DOHH2 (cell line): Measurements from ENCODE around the gene ABLIM2.

Experiments used
- H3F3A ChIP-seq: fragments of 200-600 bp; sonication (generic), shearing (Covaris generic); 2 replicates; pipeline ENCODE4 v1.6.0; 2016; ENCODE audit warnings: antibody characterized with exemption, mild to moderate bottlenecking; ENCODE audit not compliant: control insufficient read depth, insufficient read depth
- H3K27ac ChIP-seq: fragments of 200-600 bp; sonication (generic); 2 replicates; pipeline ENCODE4 v1.5.1; 2014; ENCODE audit warnings: low read depth, mild to moderate bottlenecking, low read length, moderate library complexity
- H3K27me3 ChIP-seq: fragments of 200-600 bp; sonication (generic); 2 replicates; pipeline ENCODE4 v1.6.1; 2014; ENCODE audit warnings: mild to moderate bottlenecking, low read length, mixed read lengths; ENCODE audit not compliant: control insufficient read depth
- H3K36me3 ChIP-seq: fragments of 200-600 bp; sonication (generic); 2 replicates; pipeline ENCODE4 v1.6.1; 2014; ENCODE audit warnings: mild to moderate bottlenecking, low read length, moderate library complexity, mixed read lengths; ENCODE audit not compliant: control insufficient read depth
- H3K4me1 ChIP-seq: fragments of 200-600 bp; sonication (generic); 2 replicates; pipeline ENCODE4 v1.6.1; 2014; ENCODE audit warnings: mild to moderate bottlenecking, low read length, mixed read lengths; ENCODE audit not compliant: control insufficient read depth
- H3K4me2 ChIP-seq: fragments of 200-600 bp; sonication (generic); 2 replicates; pipeline ENCODE4 v1.6.0; 2014; ENCODE audit warnings: mild to moderate bottlenecking, low read length, moderate library complexity
- H3K4me3 ChIP-seq: fragments of 200-600 bp; sonication (generic); 2 replicates; pipeline ENCODE4 v1.5.1; 2014; ENCODE audit warnings: mild to moderate bottlenecking, low read length, mixed read lengths
- H3K79me2 ChIP-seq: fragments of 200-600 bp; sonication (generic); 2 replicates; pipeline ENCODE4 v1.6.1; 2014; ENCODE audit warnings: mild to moderate bottlenecking, low read length, mixed read lengths; ENCODE audit not compliant: control insufficient read depth
- H3K9me2 ChIP-seq: fragments of 200-600 bp; sonication (generic); replicated peaks from 2 replicates; pipeline ENCODE4 v1.6.1; 2014; ENCODE audit warnings: mild to moderate bottlenecking, low read length, mixed read lengths; ENCODE audit not compliant: control insufficient read depth
- H3K9me3 ChIP-seq: fragments of 200-600 bp; sonication (generic); 2 replicates; pipeline ENCODE4 v1.6.1; 2014; ENCODE audit warnings: antibody characterized with exemption, low read length, mixed read lengths; ENCODE audit not compliant: control insufficient read depth, insufficient read depth
- H4K20me1 ChIP-seq: fragments of 200-600 bp; sonication (generic); 2 replicates; pipeline ENCODE4 v1.6.0; 2014; ENCODE audit warnings: low read depth, mild to moderate bottlenecking, antibody characterized with exemption, low read length, moderate library complexity; ENCODE audit not compliant: control insufficient read depth, insufficient read depth
- EZH2phosphoT487 ChIP-seq: fragments of 200-600 bp; sonication (generic); IDR thresholded peaks from 2 replicates; pipeline ENCODE4 v1.6.1; 2017; ENCODE audit warnings: borderline replicate concordance, mild to moderate bottlenecking, antibody characterized with exemption, low read length, moderate library complexity, mixed read lengths
- TF ChIP-seq, protein P1 (sequence below): fragments of 200-600 bp; sonication (generic); IDR thresholded peaks from one replicate; pipeline ENCODE4 v1.5.1; 2014; ENCODE audit warnings: antibody characterized with exemption, mild to moderate bottlenecking, low read depth, low read length; ENCODE audit not compliant: poor library complexity, severe bottlenecking

Gene ABLIM2

DNA sequence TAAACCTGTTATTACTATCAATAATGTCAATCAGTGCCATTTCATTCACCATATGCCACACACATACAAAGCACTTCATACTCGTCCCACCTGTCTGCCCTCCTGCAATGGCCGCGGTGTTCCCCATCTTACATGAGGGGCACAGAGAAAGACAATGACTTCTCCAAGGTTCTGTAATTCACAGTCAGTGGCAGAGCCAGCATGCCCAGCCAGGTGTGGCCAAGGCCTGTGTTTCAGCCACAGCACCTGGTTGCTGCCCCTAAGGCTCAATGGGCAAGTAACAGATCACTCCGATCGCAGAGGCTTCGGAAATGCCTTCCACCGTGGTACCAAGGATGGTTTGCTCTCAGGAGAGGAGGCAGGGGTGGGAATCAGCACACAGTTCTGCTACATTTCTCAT lies 229.9 kb downstream of the ABLIM2 start:
- no peaks in the 10 kb centered on the region for H3F3A ChIP-seq
- H3K9me3 ChIP-seq: no peaks in the 10 kb centered on the region
- no peaks in the 10 kb centered on the region for H3K36me3 ChIP-seq
- H3K4me1 ChIP-seq: no peaks in the 10 kb centered on the region
- no peak overlapping the region for H3K27ac ChIP-seq
- no peaks in the 10 kb centered on the region; the same call in 1 of the 2 replicates for H3K27me3 ChIP-seq
- H3K79me2 ChIP-seq: no peaks in the 10 kb centered on the region
- TF ChIP-seq, protein P1, sequence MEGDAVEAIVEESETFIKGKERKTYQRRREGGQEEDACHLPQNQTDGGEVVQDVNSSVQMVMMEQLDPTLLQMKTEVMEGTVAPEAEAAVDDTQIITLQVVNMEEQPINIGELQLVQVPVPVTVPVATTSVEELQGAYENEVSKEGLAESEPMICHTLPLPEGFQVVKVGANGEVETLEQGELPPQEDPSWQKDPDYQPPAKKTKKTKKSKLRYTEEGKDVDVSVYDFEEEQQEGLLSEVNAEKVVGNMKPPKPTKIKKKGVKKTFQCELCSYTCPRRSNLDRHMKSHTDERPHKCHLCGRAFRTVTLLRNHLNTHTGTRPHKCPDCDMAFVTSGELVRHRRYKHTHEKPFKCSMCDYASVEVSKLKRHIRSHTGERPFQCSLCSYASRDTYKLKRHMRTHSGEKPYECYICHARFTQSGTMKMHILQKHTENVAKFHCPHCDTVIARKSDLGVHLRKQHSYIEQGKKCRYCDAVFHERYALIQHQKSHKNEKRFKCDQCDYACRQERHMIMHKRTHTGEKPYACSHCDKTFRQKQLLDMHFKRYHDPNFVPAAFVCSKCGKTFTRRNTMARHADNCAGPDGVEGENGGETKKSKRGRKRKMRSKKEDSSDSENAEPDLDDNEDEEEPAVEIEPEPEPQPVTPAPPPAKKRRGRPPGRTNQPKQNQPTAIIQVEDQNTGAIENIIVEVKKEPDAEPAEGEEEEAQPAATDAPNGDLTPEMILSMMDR: no peak
- no peaks in the 10 kb centered on the region for H3K9me2 ChIP-seq
- H3K4me3 ChIP-seq: no peak overlapping the region
- no peaks in the 10 kb centered on the region for H4K20me1 ChIP-seq
- no peak overlapping the region for H3K4me2 ChIP-seq

DNA sequence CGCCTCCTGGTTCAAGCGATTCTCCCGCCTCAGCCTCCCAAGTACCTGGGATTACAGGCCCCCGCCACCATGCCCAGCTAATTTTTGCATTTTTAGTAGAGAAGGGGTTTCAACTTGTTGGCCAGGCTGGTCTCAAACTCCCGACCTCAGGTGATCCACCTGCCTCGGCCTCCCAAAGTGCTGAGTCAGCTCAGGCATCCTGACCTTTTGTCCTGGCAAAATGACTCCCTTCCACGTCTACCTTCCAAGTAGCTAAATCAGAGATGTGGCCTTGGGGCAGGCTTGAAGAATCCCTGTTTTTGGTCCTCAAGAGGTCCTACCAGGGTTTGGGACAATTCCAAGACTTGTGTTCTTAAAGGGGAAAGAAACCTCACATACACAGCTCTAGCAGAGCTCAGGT lies 231.8 kb downstream of the ABLIM2 start:
- Histone ChIP-seq H3K4me3 (no peak overlapping the region), H3K79me2 (no peaks in the 10 kb centered on the region), H3K4me1 (no peaks in the 10 kb centered on the region), H3K27me3 (no peaks in the 10 kb centered on the region), H3K4me2 (no peak overlapping the region), H3K27ac (no peak overlapping the region), H3K9me2 (no peaks in the 10 kb centered on the region), H3K9me3 (no peaks in the 10 kb centered on the region), H3K36me3 (no peaks in the 10 kb centered on the region), H3F3A (no peaks in the 10 kb centered on the region), H4K20me1 (no peaks in the 10 kb centered on the region)
- TF ChIP-seq EZH2phosphoT487: no peak
- TF ChIP-seq, protein P1: no peak

DNA sequence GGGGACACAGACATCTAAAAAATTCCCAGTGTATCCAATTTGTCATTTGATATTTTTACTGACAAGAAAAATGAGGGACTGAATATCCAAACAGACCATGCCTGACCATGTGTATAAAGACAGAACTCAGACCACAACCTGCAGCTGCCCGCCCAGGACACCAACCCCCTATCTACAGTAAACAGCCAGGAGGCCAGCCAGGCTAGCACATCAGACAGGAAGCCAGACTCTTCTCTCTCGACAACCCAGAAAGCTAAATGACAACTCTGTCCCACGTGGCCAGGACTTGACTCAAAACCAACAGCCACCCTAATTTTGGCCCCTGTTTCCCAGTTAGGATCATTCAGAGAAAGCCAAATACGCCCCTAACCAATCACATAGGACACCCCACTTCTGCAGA lies 234.0 kb downstream of the ABLIM2 start:
- no peak overlapping the region for H3K27ac ChIP-seq
- no peaks in the 10 kb centered on the region for H4K20me1 ChIP-seq
- H3K4me1 ChIP-seq: no peaks in the 10 kb centered on the region
- no peaks in the 10 kb centered on the region for H3K27me3 ChIP-seq
- H3K4me3 ChIP-seq: no peak overlapping the region
- H3K79me2 ChIP-seq: no peaks in the 10 kb centered on the region
- H3K4me2 ChIP-seq: no peak overlapping the region
- no peaks in the 10 kb centered on the region for H3K9me2 ChIP-seq
- H3K36me3 ChIP-seq: no peaks in the 10 kb centered on the region
- H3F3A ChIP-seq: no peaks in the 10 kb centered on the region
- H3K9me3 ChIP-seq: no peaks in the 10 kb centered on the region
- TF ChIP-seq, protein P1: no peak
- no peak for TF ChIP-seq EZH2phosphoT487

DNA sequence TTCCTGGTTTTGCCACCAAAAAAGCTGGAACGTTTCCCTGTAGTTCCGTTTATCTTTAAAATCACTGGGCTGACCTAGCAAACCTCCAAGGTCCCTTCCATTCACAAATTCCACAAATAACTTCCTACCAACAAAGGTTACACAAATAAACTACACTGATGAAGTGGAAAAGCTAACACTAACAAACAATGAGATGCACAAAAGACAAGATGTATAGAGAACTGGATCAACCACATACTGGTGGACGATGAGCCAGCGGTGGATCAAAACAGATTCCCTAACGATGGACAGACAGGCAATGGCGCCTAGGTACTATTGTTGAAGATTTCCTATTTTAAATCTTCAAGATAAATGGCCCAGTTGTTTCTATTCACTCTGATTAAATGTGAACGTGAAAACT lies 234.4 kb downstream of the ABLIM2 start:
- Histone ChIP-seq H3K4me2 (no peak overlapping the region), H3K79me2 (no peaks in the 10 kb centered on the region)

More for the DNA sequence above, 234.4 kb downstream of the ABLIM2 start:
- TF ChIP-seq, protein P1: no peak
- no peak for TF ChIP-seq EZH2phosphoT487
- Histone ChIP-seq H3K27me3 (no peaks in the 10 kb centered on the region), H3K27ac (no peak overlapping the region), H3K9me3 (no peaks in the 10 kb centered on the region), H3K9me2 (no peaks in the 10 kb centered on the region), H4K20me1 (no peaks in the 10 kb centered on the region), H3K4me3 (no peak overlapping the region), H3K36me3 (no peaks in the 10 kb centered on the region), H3F3A (no peaks in the 10 kb centered on the region), H3K4me1 (no peaks in the 10 kb centered on the region)
